ENCODE measurements around the gene ACTR8. TPM values are rescaled to one million over a fixed set of nuclear protein-coding genes. Genes with fewer than 3 reads are reported as not detected.
A peak's percentile ranks its signal among the peaks of the same experiment; 100 is the strongest.

Gene ACTR8
- total RNA-seq, 5 donors from 2014 or later (not counting 1 experiment from before 2014, with no cell fraction given), result 23.0 to 47.3 (median 35.2) TPM

GRCh38 chr3:53890726-53891475, 8.9 kb upstream of the ACTR8 start:
- Mint-ChIP-seq H3K27ac (peak overlapping the region; percentile 97 to 99), H3K36me3 (peaks cover 25% of the 10 kb centered on the region), H3K9me3 (peaks cover 0 to 7% (median 4%) of the 10 kb centered on the region in 3 donors), H3K27me3 (peaks cover 7% of the 10 kb centered on the region in 2 donors), H3K4me3 (peak overlapping the region; percentile 89 to 96 (median 96)), H3K4me1 (peaks cover 52 to 64% (median 55%) of the 10 kb centered on the region in 3 donors)
- Histone ChIP-seq H3K27me3 (replicated peaks in 1 of 2; ENCODE audit: control insufficient read depth in 2 of 2, extremely low read depth in 1 of 2, insufficient read depth in 2 of 2, low read length in 1 of 2) (no peaks in the 10 kb centered on the region), H3K4me3 (ENCODE audit: control insufficient read depth in 1 of 2, extremely low read depth in 1 of 2, low read length in 1 of 2) (peak overlapping the region; percentile 88 to 97), H3K9me3 (no peaks in the 10 kb centered on the region), H3K27ac (ENCODE audit: low read length) (peak overlapping the region; percentile 94), H3K4me1 (ENCODE audit: control insufficient read depth in 1 of 2, extremely low read depth in 1 of 2, insufficient read depth in 2 of 2, low read length in 2 of 2) (peaks cover 20 to 36% of the 10 kb centered on the region in 2 experiments), H3K36me3 (ENCODE audit: control insufficient read depth in 2 of 2, extremely low read depth in 1 of 2, insufficient read depth in 1 of 2, low read length in 1 of 2) (peaks cover 0 to 5% of the 10 kb centered on the region in 2 donors)
- 3% methylated on average over 15 of the region's 21 CpGs for WGBS (ENCODE audit: insufficient coverage)
- ChIA-PET CTCF (interaction anchor here in 1 of 2 donors (0.6 to 2.6 kb wide), 2 partner anchors 10 to 75 kb away, joined by 3 to 14 read pairs; partner anchors contain the start of gene ACTR8), POLR2A (interaction anchor here in 1 of 2 donors (0.5 to 2.0 kb wide), 5 partner anchors 9 to 546 kb away, joined by 3 to 7 read pairs (median 3); no protein-coding TSS in a partner anchor)
- DNase-seq, result peak in 34 of 35 experiments; percentile 13 to 83 (median 68)
- peak; percentile 10 to 58 (median 17) for ATAC-seq (replicated peaks in 1 of 4)

GRCh38 chr3:53888232-53888631, 6.3 kb upstream of the ACTR8 start:
- Histone ChIP-seq H3K4me3 (ENCODE audit: control insufficient read depth in 1 of 2, extremely low read depth in 1 of 2, low read length in 1 of 2) (no peak overlapping the region), H3K9me3 (no peaks in the 10 kb centered on the region), H3K27me3 (replicated peaks in 1 of 2; ENCODE audit: control insufficient read depth in 2 of 2, extremely low read depth in 1 of 2, insufficient read depth in 2 of 2, low read length in 1 of 2) (no peaks in the 10 kb centered on the region), H3K36me3 (ENCODE audit: control insufficient read depth in 2 of 2, extremely low read depth in 1 of 2, insufficient read depth in 1 of 2, low read length in 1 of 2) (peaks cover 0 to 25% of the 10 kb centered on the region in 2 donors), H3K4me1 (ENCODE audit: control insufficient read depth in 1 of 2, extremely low read depth in 1 of 2, insufficient read depth in 2 of 2, low read length in 2 of 2) (peaks cover 20 to 36% of the 10 kb centered on the region in 2 experiments), H3K27ac (ENCODE audit: low read length) (no peak overlapping the region)
- H3K4me1 Mint-ChIP-seq, result peaks cover 54 to 62% (median 54%) of the 10 kb centered on the region in 3 donors
- H3K4me3 Mint-ChIP-seq, result peak overlapping the region in 1 of 3 donors; percentile 5
- H3K9me3 Mint-ChIP-seq, result peaks cover 0 to 4% (median 1%) of the 10 kb centered on the region in 3 donors
- DNase-seq (no peak), ATAC-seq (replicated peaks in 1 of 4) (no peak)
- CTCF ChIA-PET, result no interaction called here
- POLR2A ChIA-PET, result no interaction called here
- no peak overlapping the region for H3K27ac Mint-ChIP-seq
- peaks cover 28% of the 10 kb centered on the region for H3K36me3 Mint-ChIP-seq
- WGBS (ENCODE audit: insufficient coverage), result no CpG with 5 or more reads among the region's 1 CpG
- H3K27me3 Mint-ChIP-seq, result no peaks in the 10 kb centered on the region

- no peak for ATAC-seq (replicated peaks in 1 of 4)
- POLR2A ChIA-PET, result no interaction called here
- H3K36me3 Mint-ChIP-seq, result peaks cover 31% of the 10 kb centered on the region
- Histone ChIP-seq H3K27me3 (replicated peaks in 1 of 2; ENCODE audit: control insufficient read depth in 2 of 2, extremely low read depth in 1 of 2, insufficient read depth in 2 of 2, low read length in 1 of 2) (no peaks in the 10 kb centered on the region), H3K4me1 (ENCODE audit: control insufficient read depth in 1 of 2, extremely low read depth in 1 of 2, insufficient read depth in 2 of 2, low read length in 2 of 2) (peaks cover 19 to 36% of the 10 kb centered on the region in 2 experiments), H3K27ac (ENCODE audit: low read length) (no peak overlapping the region), H3K9me3 (no peaks in the 10 kb centered on the region), H3K4me3 (ENCODE audit: control insufficient read depth in 1 of 2, extremely low read depth in 1 of 2, low read length in 1 of 2) (no peak overlapping the region), H3K36me3 (ENCODE audit: control insufficient read depth in 2 of 2, extremely low read depth in 1 of 2, insufficient read depth in 1 of 2, low read length in 1 of 2) (peaks cover 0 to 25% of the 10 kb centered on the region in 2 donors)
- no peaks in the 10 kb centered on the region for H3K27me3 Mint-ChIP-seq
- H3K4me1 Mint-ChIP-seq, result peaks cover 52 to 62% (median 58%) of the 10 kb centered on the region in 3 donors
- DNase-seq, result no peak
- no peaks in the 10 kb centered on the region for H3K9me3 Mint-ChIP-seq
- H3K4me3 Mint-ChIP-seq, result peak overlapping the region in 1 of 3 donors; percentile 43
- H3K27ac Mint-ChIP-seq, result peak overlapping the region; percentile 54 to 55
- CTCF ChIA-PET, result no interaction called here
Observed at GRCh38 chr3:53887446-53887845, 5.5 kb upstream of the ACTR8 start.

- no peaks in the 10 kb centered on the region for H3K27me3 ChIP-seq (replicated peaks in 1 of 2; ENCODE audit: control insufficient read depth in 2 of 2, extremely low read depth in 1 of 2, insufficient read depth in 2 of 2, low read length in 1 of 2)
- DNase-seq (no peak), ATAC-seq (replicated peaks in 1 of 4) (no peak)
- H3K9me3 ChIP-seq, result no peaks in the 10 kb centered on the region
- H3K27ac ChIP-seq (ENCODE audit: low read length), result no peak overlapping the region
- H3K4me3 ChIP-seq (ENCODE audit: control insufficient read depth in 1 of 2, extremely low read depth in 1 of 2, low read length in 1 of 2), result no peak overlapping the region
- no CpG with 5 or more reads among the region's 3 CpGs for WGBS (ENCODE audit: insufficient coverage)
- peaks cover 24 to 36% of the 10 kb centered on the region in 2 experiments for H3K4me1 ChIP-seq (ENCODE audit: control insufficient read depth in 1 of 2, extremely low read depth in 1 of 2, insufficient read depth in 2 of 2, low read length in 2 of 2)
- Mint-ChIP-seq H3K27me3 (no peaks in the 10 kb centered on the region), H3K9me3 (no peaks in the 10 kb centered on the region), H3K4me1 (peaks cover 50 to 66% (median 58%) of the 10 kb centered on the region in 3 donors), H3K27ac (no peak overlapping the region), H3K4me3 (no peak overlapping the region), H3K36me3 (peaks cover 29% of the 10 kb centered on the region)
- H3K36me3 ChIP-seq (ENCODE audit: control insufficient read depth in 2 of 2, extremely low read depth in 1 of 2, insufficient read depth in 1 of 2, low read length in 1 of 2), result peaks cover 0 to 25% of the 10 kb centered on the region in 2 donors
- POLR2A ChIA-PET, result no interaction called here
- CTCF ChIA-PET, result no interaction called here
Observed at GRCh38 chr3:53885239-53885638, 3.3 kb upstream of the ACTR8 start.

- Histone ChIP-seq H3K27me3 (replicated peaks in 1 of 2; ENCODE audit: control insufficient read depth in 2 of 2, extremely low read depth in 1 of 2, insufficient read depth in 2 of 2, low read length in 1 of 2) (no peaks in the 10 kb centered on the region), H3K4me3 (ENCODE audit: control insufficient read depth in 1 of 2, extremely low read depth in 1 of 2, low read length in 1 of 2) (no peak overlapping the region), H3K36me3 (ENCODE audit: control insufficient read depth in 2 of 2, extremely low read depth in 1 of 2, insufficient read depth in 1 of 2, low read length in 1 of 2) (peaks cover 0 to 27% of the 10 kb centered on the region in 2 donors), H3K9me3 (no peaks in the 10 kb centered on the region), H3K27ac (ENCODE audit: low read length) (no peak overlapping the region), H3K4me1 (ENCODE audit: control insufficient read depth in 1 of 2, extremely low read depth in 1 of 2, insufficient read depth in 2 of 2, low read length in 2 of 2) (peaks cover 21 to 30% of the 10 kb centered on the region in 2 experiments)
- ChIA-PET POLR2A (no interaction called here), CTCF (no interaction called here)
- Mint-ChIP-seq H3K4me3 (no peak overlapping the region), H3K9me3 (no peaks in the 10 kb centered on the region), H3K27me3 (no peaks in the 10 kb centered on the region), H3K36me3 (peaks cover 31% of the 10 kb centered on the region), H3K27ac (no peak overlapping the region), H3K4me1 (peaks cover 50 to 64% (median 58%) of the 10 kb centered on the region in 3 donors)
- DNase-seq (no peak), ATAC-seq (replicated peaks in 1 of 4) (no peak)
- 95% methylated on average over 7 of the region's 11 CpGs for WGBS (ENCODE audit: insufficient coverage)
Observed at GRCh38 chr3:53884623-53885022, 2.7 kb upstream of the ACTR8 start.

GRCh38 chr3:53883008-53883407, 1.1 kb upstream of the ACTR8 start:
- WGBS (ENCODE audit: insufficient coverage), result 93% methylated on average over 3 of the region's 4 CpGs
- H3K27ac ChIP-seq (ENCODE audit: low read length), result no peak overlapping the region
- Mint-ChIP-seq H3K27me3 (no peaks in the 10 kb centered on the region), H3K27ac (peak overlapping the region in 1 of 2 donors; percentile 66), H3K36me3 (peaks cover 32% of the 10 kb centered on the region), H3K4me3 (peak overlapping the region; percentile 95 to 100 (median 99)), H3K9me3 (no peaks in the 10 kb centered on the region), H3K4me1 (peaks cover 42 to 50% (median 46%) of the 10 kb centered on the region in 3 donors)
- ChIA-PET POLR2A (interaction anchor here in 1 of 2 donors (0.5 kb wide), 1 partner anchor 15 kb away, joined by 3 read pairs; no protein-coding TSS in a partner anchor), CTCF (no interaction called here)
- H3K9me3 ChIP-seq, result no peaks in the 10 kb centered on the region
- no peak overlapping the region for H3K4me3 ChIP-seq (ENCODE audit: control insufficient read depth in 1 of 2, extremely low read depth in 1 of 2, low read length in 1 of 2)
- ATAC-seq (replicated peaks in 1 of 4) (no peak), DNase-seq (no peak)
- peaks cover 0 to 41% of the 10 kb centered on the region in 2 donors for H3K36me3 ChIP-seq (ENCODE audit: control insufficient read depth in 2 of 2, extremely low read depth in 1 of 2, insufficient read depth in 1 of 2, low read length in 1 of 2)
- peaks cover 21 to 25% of the 10 kb centered on the region in 2 experiments for H3K4me1 ChIP-seq (ENCODE audit: control insufficient read depth in 1 of 2, extremely low read depth in 1 of 2, insufficient read depth in 2 of 2, low read length in 2 of 2)
- no peaks in the 10 kb centered on the region for H3K27me3 ChIP-seq (replicated peaks in 1 of 2; ENCODE audit: control insufficient read depth in 2 of 2, extremely low read depth in 1 of 2, insufficient read depth in 2 of 2, low read length in 1 of 2)
